ENCODE measurements around the gene GTPBP3. TPM values are rescaled to one million over a fixed set of nuclear protein-coding genes. Genes with fewer than 3 reads are reported as not detected.

Gene GTPBP3
- total and polyA plus RNA-seq, 2 of the 13 experiments (the other 11 are each of a cell fraction or from before 2014, with no cell fraction given), result 17.5 to 30.0 TPM

DNA sequence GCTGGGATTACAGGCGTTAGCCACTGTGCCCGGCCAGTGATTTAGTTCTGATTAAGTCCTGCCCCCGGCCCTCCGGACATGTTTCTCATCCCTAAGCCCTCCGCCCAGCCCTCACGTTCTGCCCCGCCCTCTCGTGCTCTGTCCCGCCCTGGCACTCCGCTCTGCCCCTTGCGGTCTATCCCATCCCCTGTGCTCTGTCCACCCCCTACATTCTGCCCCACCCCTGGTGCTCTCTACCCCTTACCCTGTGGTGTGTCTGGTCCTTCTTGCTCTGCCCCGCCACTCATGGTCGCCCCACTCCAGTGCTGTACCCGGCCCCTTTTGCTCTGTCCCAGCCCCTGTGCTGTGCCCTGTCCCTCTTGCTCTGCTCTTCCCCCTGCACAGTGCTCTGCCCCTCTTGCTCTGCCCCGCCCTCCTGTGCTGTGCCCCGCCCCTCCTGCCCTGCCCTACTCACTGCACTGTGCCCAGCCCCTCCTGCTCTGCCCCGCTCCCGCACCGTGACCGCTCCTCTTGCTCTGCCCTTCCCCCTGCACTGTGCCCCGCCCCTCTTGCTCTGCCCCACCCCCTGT lies 3.0 kb downstream of the GTPBP3 start (continued):
- TF ChIP-seq, protein P1, sequence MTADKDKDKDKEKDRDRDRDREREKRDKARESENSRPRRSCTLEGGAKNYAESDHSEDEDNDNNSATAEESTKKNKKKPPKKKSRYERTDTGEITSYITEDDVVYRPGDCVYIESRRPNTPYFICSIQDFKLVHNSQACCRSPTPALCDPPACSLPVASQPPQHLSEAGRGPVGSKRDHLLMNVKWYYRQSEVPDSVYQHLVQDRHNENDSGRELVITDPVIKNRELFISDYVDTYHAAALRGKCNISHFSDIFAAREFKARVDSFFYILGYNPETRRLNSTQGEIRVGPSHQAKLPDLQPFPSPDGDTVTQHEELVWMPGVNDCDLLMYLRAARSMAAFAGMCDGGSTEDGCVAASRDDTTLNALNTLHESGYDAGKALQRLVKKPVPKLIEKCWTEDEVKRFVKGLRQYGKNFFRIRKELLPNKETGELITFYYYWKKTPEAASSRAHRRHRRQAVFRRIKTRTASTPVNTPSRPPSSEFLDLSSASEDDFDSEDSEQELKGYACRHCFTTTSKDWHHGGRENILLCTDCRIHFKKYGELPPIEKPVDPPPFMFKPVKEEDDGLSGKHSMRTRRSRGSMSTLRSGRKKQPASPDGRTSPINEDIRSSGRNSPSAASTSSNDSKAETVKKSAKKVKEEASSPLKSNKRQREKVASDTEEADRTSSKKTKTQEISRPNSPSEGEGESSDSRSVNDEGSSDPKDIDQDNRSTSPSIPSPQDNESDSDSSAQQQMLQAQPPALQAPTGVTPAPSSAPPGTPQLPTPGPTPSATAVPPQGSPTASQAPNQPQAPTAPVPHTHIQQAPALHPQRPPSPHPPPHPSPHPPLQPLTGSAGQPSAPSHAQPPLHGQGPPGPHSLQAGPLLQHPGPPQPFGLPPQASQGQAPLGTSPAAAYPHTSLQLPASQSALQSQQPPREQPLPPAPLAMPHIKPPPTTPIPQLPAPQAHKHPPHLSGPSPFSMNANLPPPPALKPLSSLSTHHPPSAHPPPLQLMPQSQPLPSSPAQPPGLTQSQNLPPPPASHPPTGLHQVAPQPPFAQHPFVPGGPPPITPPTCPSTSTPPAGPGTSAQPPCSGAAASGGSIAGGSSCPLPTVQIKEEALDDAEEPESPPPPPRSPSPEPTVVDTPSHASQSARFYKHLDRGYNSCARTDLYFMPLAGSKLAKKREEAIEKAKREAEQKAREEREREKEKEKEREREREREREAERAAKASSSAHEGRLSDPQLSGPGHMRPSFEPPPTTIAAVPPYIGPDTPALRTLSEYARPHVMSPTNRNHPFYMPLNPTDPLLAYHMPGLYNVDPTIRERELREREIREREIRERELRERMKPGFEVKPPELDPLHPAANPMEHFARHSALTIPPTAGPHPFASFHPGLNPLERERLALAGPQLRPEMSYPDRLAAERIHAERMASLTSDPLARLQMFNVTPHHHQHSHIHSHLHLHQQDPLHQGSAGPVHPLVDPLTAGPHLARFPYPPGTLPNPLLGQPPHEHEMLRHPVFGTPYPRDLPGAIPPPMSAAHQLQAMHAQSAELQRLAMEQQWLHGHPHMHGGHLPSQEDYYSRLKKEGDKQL (CRISPR knock-in tag; IDR thresholded peaks at IDR 0.05; ENCODE audit: low read depth), result no peak
- TF ChIP-seq MYC (CRISPR knock-in tag; IDR thresholded peaks at IDR 0.05; ENCODE audit: borderline replicate concordance) (0 out of 2 replicates have a peak, but pooled peaks have one; percentile 7), ARID2 (CRISPR knock-in tag; IDR thresholded peaks at IDR 0.05; ENCODE audit: borderline replicate concordance) (no peak), ZNF205 (CRISPR knock-in tag; IDR thresholded peaks at IDR 0.05) (no peak), ZNF101 (CRISPR knock-in tag; IDR thresholded peaks at IDR 0.05; ENCODE audit: borderline replicate concordance, low read depth) (no peak), ZNF501 (CRISPR knock-in tag; IDR thresholded peaks at IDR 0.05) (no peak), GLI4 (CRISPR knock-in tag; IDR thresholded peaks at IDR 0.05; ENCODE audit: borderline replicate concordance) (no peak), ZNF615 (CRISPR knock-in tag; IDR thresholded peaks at IDR 0.05; ENCODE audit: borderline replicate concordance) (no peak), PRPF4 (IDR thresholded peaks at IDR 0.05; ENCODE audit: low read depth, low read length, poor library complexity, severe bottlenecking) (no peak), JUNB (CRISPR knock-in tag; IDR thresholded peaks at IDR 0.05; ENCODE audit: borderline replicate concordance) (no peak; the same call in 1 of the 2 replicates), ZNF83 (CRISPR knock-in tag; IDR thresholded peaks at IDR 0.05; ENCODE audit: borderline replicate concordance) (no peak), ZNF33A (CRISPR knock-in tag; IDR thresholded peaks at IDR 0.05; ENCODE audit: borderline replicate concordance) (no peak), SMAD1 (CRISPR knock-in tag; IDR thresholded peaks at IDR 0.05; ENCODE audit: borderline replicate concordance, low read depth) (no peak)
- TF ChIP-seq, protein P2, sequence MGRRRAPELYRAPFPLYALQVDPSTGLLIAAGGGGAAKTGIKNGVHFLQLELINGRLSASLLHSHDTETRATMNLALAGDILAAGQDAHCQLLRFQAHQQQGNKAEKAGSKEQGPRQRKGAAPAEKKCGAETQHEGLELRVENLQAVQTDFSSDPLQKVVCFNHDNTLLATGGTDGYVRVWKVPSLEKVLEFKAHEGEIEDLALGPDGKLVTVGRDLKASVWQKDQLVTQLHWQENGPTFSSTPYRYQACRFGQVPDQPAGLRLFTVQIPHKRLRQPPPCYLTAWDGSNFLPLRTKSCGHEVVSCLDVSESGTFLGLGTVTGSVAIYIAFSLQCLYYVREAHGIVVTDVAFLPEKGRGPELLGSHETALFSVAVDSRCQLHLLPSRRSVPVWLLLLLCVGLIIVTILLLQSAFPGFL (CRISPR knock-in tag; IDR thresholded peaks at IDR 0.05), result no peak
